GM10248 (cell line): ENCODE data around the gene RNMT.

Experiments used
- CTCF ChIA-PET: fragments of 300-600 bp; sonication (Branson Sonifier 250); formaldehyde crosslinking; extraction: SDS; loops from one replicate; lab custom pipeline; 2021; ENCODE audit warnings: antibody characterized with exemption; lab: Yijun Ruan, JAX
- POLR2A ChIA-PET: fragments of 350-650 bp; sonication (Branson Sonifier 250); formaldehyde crosslinking; extraction: SDS; loops from one replicate; lab custom pipeline; 2020; ENCODE audit warnings: antibody characterized with exemption; lab: Yijun Ruan, JAX
- DNase-seq: peaks from one replicate; pipeline ENCODE4 v3.0.0; 2012; ENCODE audit errors: extremely low spot score
- CTCF ChIP-seq: IDR thresholded peaks from 2 replicates; pipeline ENCODE4 v1.5.1; 2012; ENCODE audit warnings: mild to moderate bottlenecking, low read depth; ENCODE audit errors: extremely low read depth, missing control alignments, control extremely low read depth

Gene RNMT

GRCh38 chr18:13758622-13759021 is 32.1 kb downstream of the RNMT start:
- POLR2A ChIA-PET: no interaction called here
- no peak for TF ChIP-seq CTCF

GRCh38 chr18:13760047-13760446 is 33.6 kb downstream of the RNMT start:
- no peak for DNase-seq
- ChIA-PET CTCF (interaction anchor here (1.0 to 3.2 kb wide), 3 partner anchors 9 to 53 kb away, joined by 3 to 9 read pairs (median 3); no protein-coding TSS in a partner anchor), POLR2A (no interaction called here)
- no peak for TF ChIP-seq CTCF

More at GRCh38 chr18:13758622-13759021, 32.1 kb downstream of the RNMT start:
- no peak for DNase-seq
- CTCF ChIA-PET: interaction anchor here (0.9 to 3.2 kb wide), 4 partner anchors 9 to 55 kb away, joined by 3 to 10 read pairs (median 6); no protein-coding TSS in a partner anchor

- no peak for DNase-seq
- TF ChIP-seq CTCF: no peak
- ChIA-PET POLR2A (no interaction called here), CTCF (interaction anchor here (1.3 to 2.1 kb wide), 2 partner anchors 17 to 50 kb away, joined by 3 to 5 read pairs; no protein-coding TSS in a partner anchor)
Measured at GRCh38 chr18:13762690-13763439, 36.4 kb downstream of the RNMT start.

- no peak for DNase-seq
- ChIA-PET POLR2A (no interaction called here), CTCF (no interaction called here)
- no peak for TF ChIP-seq CTCF
Measured at GRCh38 chr18:13775058-13775457, 48.6 kb downstream of the RNMT start.

- POLR2A ChIA-PET: no interaction called here
- DNase-seq: no peak
- no peak for TF ChIP-seq CTCF
- CTCF ChIA-PET: interaction anchor here (1.7 kb wide), 1 partner anchor 18 kb away, joined by 4 read pairs; no protein-coding TSS in a partner anchor
Measured at GRCh38 chr18:13791181-13791580, 64.7 kb downstream of the RNMT start.

- POLR2A ChIA-PET: no interaction called here
- no peak for DNase-seq
- CTCF ChIA-PET: no interaction called here
Measured at GRCh38 chr18:13793819-13794218, 67.3 kb downstream of the RNMT start.

More at GRCh38 chr18:13793819-13794218, 67.3 kb downstream of the RNMT start:
- no peak for TF ChIP-seq CTCF
